ENCODE results near the gene DUXB.

- TF ChIP-seq CTCF (IDR thresholded peaks at IDR 0.05; ENCODE audit: insufficient read depth, low read length, poor library complexity, severe bottlenecking): no peak
- TF ChIP-seq EZH2phosphoT487 (conservative IDR thresholded peaks at IDR 0.05; ENCODE audit: low read length): no peak
Measured at GRCh38 chr16:75647112-75647491, 54.2 kb downstream of the DUXB start.
